HepG2 (cell line): Measurements from ENCODE around the gene ZNF526. TPM values are rescaled to one million over a fixed set of nuclear protein-coding genes. Genes with fewer than 3 reads are reported as not detected.

Experiments used
- AKNA ChIP-seq: sonication (generic); formaldehyde crosslinking; IDR thresholded peaks from 2 replicates; pipeline ENCODE4 v1.4.0; 2020; ENCODE audit warnings: missing genetic modification reagents, borderline replicate concordance
- ARHGAP35 ChIP-seq: sonication (generic); formaldehyde crosslinking; IDR thresholded peaks from 2 replicates; pipeline ENCODE4 v1.9.0; 2022; ENCODE audit warnings: mild to moderate bottlenecking, inconsistent platforms, moderate library complexity, missing genetic modification reagents, borderline replicate concordance
- CBX1 ChIP-seq: IDR thresholded peaks from one replicate; pipeline ENCODE4 v1.6.1; 2016; ENCODE audit warnings: antibody characterized with exemption, low read depth
- KLF13 ChIP-seq: sonication (generic); formaldehyde crosslinking; IDR thresholded peaks from 2 replicates; pipeline ENCODE4 v1.4.0; 2020; ENCODE audit warnings: mild to moderate bottlenecking, missing genetic modification reagents
- NCOA1 ChIP-seq: sonication (generic); formaldehyde crosslinking; IDR thresholded peaks from 2 replicates; pipeline ENCODE4 v1.9.0; 2021; ENCODE audit warnings: missing genetic modification reagents
- NR2F6 ChIP-seq, 2 experiments: IDR thresholded peaks; 2 replicates each; pipeline ENCODE4 v1.6.1; 2016; ENCODE audit warnings: antibody characterized with exemption in 1 of 2, mild to moderate bottlenecking in 1 of 2
- PAF1 ChIP-seq: IDR thresholded peaks from 2 replicates; pipeline ENCODE4 v1.6.1; 2016; ENCODE audit warnings: missing genetic modification reagents, missing compliant biosample characterization
- RBFOX2 ChIP-seq: fragments of 200-400 bp; formaldehyde crosslinking; IDR thresholded peaks from 2 replicates; pipeline ENCODE4 v1.6.1; 2017; ENCODE audit warnings: low read depth, mild to moderate bottlenecking, low read length
- RXRA ChIP-seq: sonication (generic); formaldehyde crosslinking; IDR thresholded peaks from 2 replicates; pipeline ENCODE4 v1.5.1; 2020; ENCODE audit warnings: missing genetic modification reagents
- SAP130 ChIP-seq: IDR thresholded peaks from 2 replicates; pipeline ENCODE4 v1.6.1; 2016; ENCODE audit warnings: low read depth
- USF2 ChIP-seq, 2 experiments: sonication (generic) in 1 of 2; formaldehyde crosslinking in 1 of 2; IDR thresholded peaks; 2 replicates each; pipeline versions ENCODE4 v1.5.1 to v1.6.1; 2011 to 2020; ENCODE audit warnings: borderline replicate concordance in 1 of 2, low read depth in 1 of 2, low read length in 1 of 2, mild to moderate bottlenecking in 1 of 2, missing genetic modification reagents in 1 of 2, moderate library complexity in 1 of 2
- ZFY ChIP-seq: sonication (generic); formaldehyde crosslinking; IDR thresholded peaks from 2 replicates; pipeline ENCODE4 v1.4.0; 2020; ENCODE audit warnings: missing genetic modification reagents
- ZNF230 ChIP-seq: sonication (generic); formaldehyde crosslinking; IDR thresholded peaks from 2 replicates; pipeline ENCODE4 v1.4.0; 2020; ENCODE audit warnings: mild to moderate bottlenecking, missing genetic modification reagents
- ZNF615 ChIP-seq: sonication (generic); formaldehyde crosslinking; IDR thresholded peaks from 2 replicates; pipeline ENCODE4 v1.5.0; 2020; ENCODE audit warnings: mild to moderate bottlenecking, missing genetic modification reagents, borderline replicate concordance
- polyA plus RNA-seq, 8 experiments: library from polyadenylated mRNA; depleted of rRNA in 3 of 8; stranded (reverse) in 7 of 8; unstranded in 1 of 8; fragments of >200 nt; fragmentation: Illumina TruSeq in 4 of 8; extraction: Trizol in 4 of 8; gene quantifications; 2 replicates each; pipeline versions ENCODE4 v1.2.1 to v1.2.3, GENCODE V29; 2011 to 2016; ENCODE audit warnings: low read depth in 4 of 8, missing spikeins in 1 of 8, mixed read lengths in 1 of 8; ENCODE audit not compliant: insufficient read depth in 1 of 8
- total RNA-seq, 5 experiments: library from RNA; depleted of rRNA; stranded (reverse); fragments of >200 nt; fragmentation: Illumina TruSeq; extraction: Trizol; gene quantifications; 2 replicates each; pipeline ENCODE4 v1.2.3, GENCODE V29; 2016; ENCODE audit warnings: low read depth in 1 of 5
- TF ChIP-seq, protein P1 (sequence below): sonication (generic); formaldehyde crosslinking; IDR thresholded peaks from 2 replicates; pipeline ENCODE4 v1.5.0; 2020; ENCODE audit warnings: missing genetic modification reagents
- TF ChIP-seq, protein P2 (sequence below): sonication (generic); formaldehyde crosslinking; IDR thresholded peaks from 2 replicates; pipeline ENCODE4 v1.5.1; 2020; ENCODE audit warnings: mild to moderate bottlenecking, missing genetic modification reagents

ZNF526 gene
- total and polyA plus RNA-seq, 2 of the 13 experiments (the other 11 are each of a cell fraction or from before 2014, with no cell fraction given): 3.3 to 8.4 TPM

DNA sequence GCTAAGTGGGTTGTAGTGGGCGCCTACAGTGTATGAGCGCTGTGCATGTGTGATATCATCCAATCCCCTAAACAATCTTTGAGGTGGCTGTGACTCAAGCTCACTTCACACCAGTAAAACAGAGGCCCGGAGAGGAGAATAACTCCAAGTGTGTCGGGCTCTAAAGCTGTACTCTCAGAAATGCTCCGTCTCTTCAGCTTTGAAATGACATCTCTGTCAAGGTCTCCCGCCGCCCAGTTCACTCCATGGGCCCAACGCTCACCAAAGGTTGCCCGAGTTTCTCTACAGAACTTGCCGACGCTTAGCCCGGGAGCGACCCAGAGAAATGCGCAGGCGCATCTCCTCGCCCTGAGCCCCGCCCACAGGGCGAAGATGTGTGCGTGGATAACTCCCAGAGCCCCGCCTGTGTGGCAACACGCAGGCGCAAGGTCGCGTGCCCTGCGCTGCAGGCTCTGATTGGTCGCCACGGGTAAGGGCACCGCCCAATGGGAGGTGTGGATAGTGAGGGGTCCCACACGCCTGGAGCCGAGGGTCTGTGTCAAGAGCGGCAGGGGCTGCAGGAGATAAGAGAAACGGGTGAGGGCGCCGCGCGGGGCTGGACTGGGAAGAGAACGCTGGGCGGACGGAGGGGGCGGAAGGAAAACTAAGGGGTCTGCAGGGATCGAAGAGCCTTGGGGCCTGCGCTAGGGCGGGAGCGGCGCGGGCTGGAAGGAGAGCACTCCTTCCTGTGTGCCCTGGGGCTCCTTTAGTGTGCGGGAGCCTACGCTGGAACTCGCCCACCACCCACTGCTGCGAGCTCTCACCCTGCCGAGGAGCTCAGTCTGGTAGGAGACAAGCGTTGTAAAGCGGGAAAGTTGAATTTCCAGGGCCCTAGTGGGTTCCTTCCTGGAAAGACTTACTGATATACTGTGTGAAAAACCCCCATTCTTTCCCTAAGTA, at the start of gene ZNF526 (continued):
- peak; percentile 79 for TF ChIP-seq ZFY (CRISPR knock-in tag)
- TF ChIP-seq SAP130: peak; percentile 94
- 0 out of 2 replicates have a peak, but pooled peaks have one; percentile 15 for TF ChIP-seq AKNA (CRISPR knock-in tag)
- peak; percentile 82 for TF ChIP-seq RXRA
- TF ChIP-seq, protein P1, sequence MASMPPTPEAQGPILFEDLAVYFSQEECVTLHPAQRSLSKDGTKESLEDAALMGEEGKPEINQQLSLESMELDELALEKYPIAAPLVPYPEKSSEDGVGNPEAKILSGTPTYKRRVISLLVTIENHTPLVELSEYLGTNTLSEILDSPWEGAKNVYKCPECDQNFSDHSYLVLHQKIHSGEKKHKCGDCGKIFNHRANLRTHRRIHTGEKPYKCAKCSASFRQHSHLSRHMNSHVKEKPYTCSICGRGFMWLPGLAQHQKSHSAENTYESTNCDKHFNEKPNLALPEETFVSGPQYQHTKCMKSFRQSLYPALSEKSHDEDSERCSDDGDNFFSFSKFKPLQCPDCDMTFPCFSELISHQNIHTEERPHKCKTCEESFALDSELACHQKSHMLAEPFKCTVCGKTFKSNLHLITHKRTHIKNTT (CRISPR knock-in tag): no peak
- no peak for TF ChIP-seq NCOA1 (CRISPR knock-in tag)
- no peak for TF ChIP-seq ZNF615
- TF ChIP-seq CBX1: no peak
- TF ChIP-seq PAF1: no peak
- peak; percentile 44; the same call in 1 of the 2 replicates for TF ChIP-seq ARHGAP35 (CRISPR knock-in tag)
- TF ChIP-seq RBFOX2: peak; percentile 92
- TF ChIP-seq NR2F6 (IDR thresholded peaks at IDR 0.05): no peak
- TF ChIP-seq NR2F6 (CRISPR knock-in tag; IDR thresholded peaks at IDR 0.05): peak; percentile 39; the same call in 1 of the 2 replicates
- peak; percentile 82 for TF ChIP-seq USF2 (IDR thresholded peaks at IDR 0.05; ENCODE audit: low read depth, low read length)
- peak; percentile 89; the same call in 1 of the 2 replicates for TF ChIP-seq USF2 (CRISPR knock-in tag; IDR thresholded peaks at IDR 0.05; ENCODE audit: borderline replicate concordance)
- TF ChIP-seq, protein P2, sequence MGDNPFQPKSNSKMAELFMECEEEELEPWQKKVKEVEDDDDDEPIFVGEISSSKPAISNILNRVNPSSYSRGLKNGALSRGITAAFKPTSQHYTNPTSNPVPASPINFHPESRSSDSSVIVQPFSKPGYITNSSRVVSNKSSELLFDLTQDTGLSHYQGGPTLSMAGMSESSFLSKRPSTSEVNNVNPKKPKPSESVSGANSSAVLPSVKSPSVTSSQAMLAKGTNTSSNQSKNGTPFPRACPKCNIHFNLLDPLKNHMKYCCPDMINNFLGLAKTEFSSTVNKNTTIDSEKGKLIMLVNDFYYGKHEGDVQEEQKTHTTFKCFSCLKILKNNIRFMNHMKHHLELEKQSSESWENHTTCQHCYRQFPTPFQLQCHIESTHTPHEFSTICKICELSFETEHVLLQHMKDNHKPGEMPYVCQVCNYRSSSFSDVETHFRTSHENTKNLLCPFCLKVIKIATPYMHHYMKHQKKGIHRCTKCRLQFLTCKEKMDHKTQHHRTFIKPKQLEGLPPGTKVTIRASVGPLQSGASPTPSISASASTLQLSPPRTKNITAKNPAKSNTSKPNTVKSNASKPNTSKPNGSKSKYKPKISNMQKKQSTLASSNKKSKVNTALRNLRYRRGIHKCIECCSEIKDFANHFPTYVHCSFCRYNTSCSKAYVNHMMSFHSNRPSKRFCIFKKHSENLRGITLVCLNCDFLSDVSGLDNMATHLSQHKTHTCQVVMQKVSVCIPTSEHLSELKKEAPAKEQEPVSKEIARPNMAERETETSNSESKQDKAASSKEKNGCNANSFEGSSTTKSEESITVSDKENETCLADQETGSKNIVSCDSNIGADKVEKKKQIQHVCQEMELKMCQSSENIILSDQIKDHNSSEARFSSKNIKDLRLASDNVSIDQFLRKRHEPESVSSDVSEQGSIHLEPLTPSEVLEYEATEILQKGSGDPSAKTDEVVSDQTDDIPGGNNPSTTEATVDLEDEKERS (CRISPR knock-in tag): no peak
- no peak for TF ChIP-seq KLF13 (CRISPR knock-in tag)
- no peak for TF ChIP-seq ZNF230
